Subcutaneous abdominal adipose tissue (tissue), 5 donors: ENCODE results near the gene H1-8.
"Not testable (repeated sequence)": the region's sequence is repeated elsewhere in the genome, so short reads cannot be mapped to it uniquely, and the experiment has no call there.

ENCODE experiments used
- H3K27ac ChIP-seq: one replicate; pipeline ENCODE4 v1.7.0; 2013; ENCODE audit warnings: low read depth, mild to moderate bottlenecking, inconsistent platforms, low read length, moderate library complexity
- H3K27me3 ChIP-seq, 5 donors: one replicate each; pipeline ENCODE4 v1.7.0; 2013; ENCODE audit warnings: low read length in 5 of 5, inconsistent platforms in 1 of 5; ENCODE audit not compliant: control insufficient read depth in 5 of 5, insufficient read depth in 4 of 5
- H3K36me3 ChIP-seq, 5 donors: one replicate each; pipeline ENCODE4 v1.7.0; 2013; ENCODE audit warnings: low read length in 5 of 5; ENCODE audit not compliant: control insufficient read depth in 5 of 5, insufficient read depth in 5 of 5
- H3K4me1 ChIP-seq, 5 donors: one replicate each; pipeline ENCODE4 v1.7.0; 2013; ENCODE audit warnings: low read length in 5 of 5, mild to moderate bottlenecking in 3 of 5, moderate library complexity in 1 of 5; ENCODE audit not compliant: control insufficient read depth in 5 of 5, insufficient read depth in 5 of 5
- H3K4me3 ChIP-seq, 5 donors: one replicate each; pipeline ENCODE4 v1.7.0; 2013; ENCODE audit warnings: low read length in 5 of 5, low read depth in 1 of 5
- H3K9ac ChIP-seq, 5 donors: one replicate each; pipeline ENCODE4 v1.7.0; 2013; ENCODE audit warnings: low read length in 5 of 5, mild to moderate bottlenecking in 4 of 5, moderate library complexity in 3 of 5
- H3K9me3 ChIP-seq, 5 donors: one replicate each; pipeline ENCODE4 v1.7.0; 2013; ENCODE audit warnings: low read length in 5 of 5; ENCODE audit not compliant: control insufficient read depth in 5 of 5
- donor health status: healthy.
- donor health status: healthy.
- donor health status: healthy.
- donor health status: healthy.
- donor health status: healthy.

H1-8 gene

GRCh38 chr3:129542747-129543146 is 228 bp upstream of the H1-8 start:
- Histone ChIP-seq H3K9ac (no peak overlapping the region), H3K27ac (no peak overlapping the region), H3K36me3 (no peaks in the 10 kb centered on the region), H3K9me3 (no peaks in the 10 kb centered on the region), H3K27me3 (no peaks in the 10 kb centered on the region), H3K4me3 (no peak overlapping the region), H3K4me1 (peaks cover 2 to 12% (median 9%) of the 10 kb centered on the region in 5 donors)

GRCh38 chr3:129543999-129544398 is 1.0 kb downstream of the H1-8 start:
- Histone ChIP-seq H3K27ac (no peak overlapping the region), H3K4me3 (no peak overlapping the region), H3K9me3 (no peaks in the 10 kb centered on the region), H3K4me1 (peaks cover 2 to 9% (median 6%) of the 10 kb centered on the region in 5 donors), H3K36me3 (no peaks in the 10 kb centered on the region), H3K9ac (no peak overlapping the region), H3K27me3 (no peaks in the 10 kb centered on the region)

- not testable (repeated sequence) for H3K36me3 ChIP-seq, H3K4me1 ChIP-seq, H3K4me3 ChIP-seq, H3K27ac ChIP-seq, H3K9me3 ChIP-seq, H3K9ac ChIP-seq, H3K27me3 ChIP-seq
Measured at GRCh38 chr3:129545951-129546350, 3.0 kb downstream of the H1-8 start.

GRCh38 chr3:129547241-129547640 is 4.3 kb downstream of the H1-8 start:
- Histone ChIP-seq H3K27ac (no peak overlapping the region), H3K4me3 (no peak overlapping the region)

GRCh38 chr3:129548104-129548965 is 5.4 kb downstream of the H1-8 start:
- H3K27me3 ChIP-seq, result no peaks in the 10 kb centered on the region
- no peaks in the 10 kb centered on the region for H3K36me3 ChIP-seq
- H3K4me3 ChIP-seq, result no peak overlapping the region
- H3K9ac ChIP-seq, result no peak overlapping the region
- H3K4me1 ChIP-seq, result peaks cover 0 to 14% (median 10%) of the 10 kb centered on the region in 5 donors
- no peak overlapping the region for H3K27ac ChIP-seq
- no peaks in the 10 kb centered on the region for H3K9me3 ChIP-seq

More at GRCh38 chr3:129547241-129547640, 4.3 kb downstream of the H1-8 start:
- Histone ChIP-seq H3K36me3 (no peaks in the 10 kb centered on the region), H3K27me3 (no peaks in the 10 kb centered on the region), H3K9me3 (no peaks in the 10 kb centered on the region), H3K4me1 (peaks cover 0 to 3% (median under 1%) of the 10 kb centered on the region in 5 donors), H3K9ac (no peak overlapping the region)

- Histone ChIP-seq H3K27ac (no peak overlapping the region), H3K36me3 (no peaks in the 10 kb centered on the region), H3K4me3 (no peak overlapping the region), H3K4me1 (peaks cover 0 to 23% (median 12%) of the 10 kb centered on the region in 5 donors), H3K9me3 (no peaks in the 10 kb centered on the region), H3K27me3 (no peaks in the 10 kb centered on the region), H3K9ac (no peak overlapping the region)
Measured at GRCh38 chr3:129549006-129549800, 6.2 kb downstream of the H1-8 start.

GRCh38 chr3:129549805-129550204 is 6.8 kb downstream of the H1-8 start:
- peaks cover 0 to 4% (median 3%) of the 10 kb centered on the region in 5 donors for H3K36me3 ChIP-seq

GRCh38 chr3:129552287-129553050 is 9.5 kb downstream of the H1-8 start:
- Histone ChIP-seq H3K36me3 (peaks cover 0 to 29% (median 22%) of the 10 kb centered on the region in 5 donors), H3K9ac (no peak overlapping the region), H3K4me1 (peaks cover 7 to 54% (median 31%) of the 10 kb centered on the region in 5 donors), H3K27ac (no peak overlapping the region), H3K9me3 (no peaks in the 10 kb centered on the region), H3K27me3 (no peaks in the 10 kb centered on the region), H3K4me3 (no peak overlapping the region)

More at GRCh38 chr3:129549805-129550204, 6.8 kb downstream of the H1-8 start:
- Histone ChIP-seq H3K9me3 (no peaks in the 10 kb centered on the region), H3K4me3 (no peak overlapping the region), H3K27me3 (no peaks in the 10 kb centered on the region), H3K9ac (no peak overlapping the region), H3K27ac (no peak overlapping the region), H3K4me1 (peaks cover 0 to 29% (median 18%) of the 10 kb centered on the region in 5 donors)

- H3K4me3 ChIP-seq, result no peak overlapping the region
- peaks cover 0 to 36% (median 29%) of the 10 kb centered on the region in 5 donors for H3K36me3 ChIP-seq
- H3K27ac ChIP-seq, result no peak overlapping the region
- no peaks in the 10 kb centered on the region for H3K9me3 ChIP-seq
- H3K4me1 ChIP-seq, result peaks cover 14 to 61% (median 38%) of the 10 kb centered on the region in 5 donors
- H3K9ac ChIP-seq, result no peak overlapping the region
- no peaks in the 10 kb centered on the region for H3K27me3 ChIP-seq
Measured at GRCh38 chr3:129553171-129553570, 10.2 kb downstream of the H1-8 start.
